Measurements from ENCODE around the gene PTPN4. TPM values are rescaled to one million over a fixed set of nuclear protein-coding genes. Genes with fewer than 3 reads are reported as not detected.

Gene PTPN4
- total and polyA plus RNA-seq, 2 of the 8 experiments (the other 6 are each of a cell fraction or from before 2014, with no cell fraction given) = 28.5 to 105 TPM

DNA sequence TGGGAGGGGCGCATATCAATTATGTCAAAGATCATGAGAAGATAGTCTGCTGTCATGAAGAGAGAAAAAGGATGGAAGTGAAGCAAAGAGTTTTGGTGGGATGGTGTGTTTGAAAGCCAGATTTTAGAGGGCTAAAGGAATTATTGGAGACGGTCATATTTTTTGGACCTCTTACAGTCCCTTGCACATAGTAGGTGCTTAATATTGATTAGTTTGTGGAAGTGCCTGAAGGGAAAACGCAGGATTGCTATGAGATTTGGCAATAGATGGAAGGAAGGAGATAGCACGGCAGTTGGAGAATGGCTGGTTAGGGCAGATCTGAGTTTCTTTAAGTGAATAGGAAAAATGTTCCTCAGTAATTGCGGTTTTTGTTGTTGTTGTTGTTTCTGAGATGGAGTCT is 269.1 kb downstream of the PTPN4 start (continued):
- TF ChIP-seq CHD7 (IDR thresholded peaks at IDR 0.05; ENCODE audit: insufficient replicate concordance, low read length) = no peak
- TF ChIP-seq MAX (IDR thresholded peaks at IDR 0.05) = no peak
- TF ChIP-seq MAFK (IDR thresholded peaks at IDR 0.05; ENCODE audit: low read depth, low read length) = no peak
- no peak for TF ChIP-seq KDM4A (IDR thresholded peaks at IDR 0.05; ENCODE audit: low read depth, low read length, severe bottlenecking)

Data from H1 (cell line).